CD4-positive, alpha-beta T cell (primary cell): ENCODE measurements around the gene GRM4. TPM values are rescaled to one million over a fixed set of nuclear protein-coding genes. Genes with fewer than 3 reads are reported as not detected.

Experiments used
- ATAC-seq: fragments of 200-7000 bp; cut with Tn5 transposase; one replicate; pipeline ENCODE4 v1.10.0; 2022; ENCODE audit warnings: mild to moderate bottlenecking; ENCODE audit not compliant: poor library complexity
- CTCF ChIA-PET: fragments of 350-600 bp; sonication (Branson Sonifier 250); formaldehyde crosslinking; loops from one replicate; lab custom pipeline; 2021; ENCODE audit warnings: antibody characterized with exemption, inconsistent platforms; lab: Charles Lee
- POLR2A ChIA-PET: fragments of 350-600 bp; sonication (Branson Sonifier 250); formaldehyde crosslinking; loops from one replicate; lab custom pipeline; 2021; ENCODE audit warnings: antibody characterized with exemption, inconsistent platforms; lab: Charles Lee
- DNase-seq, 14 experiments: peaks; one replicate each; pipeline ENCODE4 v3.0.0-alpha.2; 2013 to 2020; ENCODE audit warnings: mixed read lengths in 2 of 14
- H3K27ac ChIP-seq, 2 donors: one replicate each; pipeline versions ENCODE4 v1.5.1 to v1.7.0; 2013; ENCODE audit warnings: low read length in 2 of 2, low read depth in 1 of 2, mild to moderate bottlenecking in 1 of 2
- H3K27me3 ChIP-seq, 2 experiments: 1 replicate in 1 of 2; 2 replicates in 1 of 2; pipeline versions ENCODE4 v1.6.1 to v1.7.0; 2013; ENCODE audit warnings: low read length in 2 of 2, control low read depth in 1 of 2, mild to moderate bottlenecking in 1 of 2, moderate library complexity in 1 of 2; ENCODE audit not compliant: insufficient read depth in 2 of 2, control insufficient read depth in 1 of 2
- H3K36me3 ChIP-seq: one replicate; pipeline ENCODE4 v1.6.1; 2013; ENCODE audit warnings: low read length, control low read depth; ENCODE audit not compliant: insufficient read depth
- H3K4me1 ChIP-seq: one replicate; pipeline ENCODE4 v1.6.1; 2013; ENCODE audit warnings: low read length, control low read depth; ENCODE audit not compliant: insufficient read depth
- H3K4me3 ChIP-seq: one replicate; pipeline ENCODE4 v1.5.1; 2013; ENCODE audit warnings: mild to moderate bottlenecking, low read length, moderate library complexity
- H3K9me3 ChIP-seq, 2 experiments: 1 replicate in 1 of 2; 2 replicates in 1 of 2; pipeline versions ENCODE4 v1.6.1 to v1.7.0; 2013; ENCODE audit warnings: low read length in 2 of 2, mild to moderate bottlenecking in 2 of 2, control low read depth in 1 of 2, moderate library complexity in 1 of 2; ENCODE audit not compliant: control insufficient read depth in 1 of 2, insufficient read depth in 1 of 2
- H3K27ac Mint-ChIP-seq: one replicate; pipeline ENCODE4 v1.8.0; 2020; ENCODE audit warnings: mixed read lengths
- H3K27me3 Mint-ChIP-seq: one replicate; pipeline ENCODE4 v1.8.0; 2021; ENCODE audit warnings: mixed read lengths
- H3K36me3 Mint-ChIP-seq: one replicate; pipeline ENCODE4 v1.8.0; 2021; ENCODE audit warnings: low read depth, mixed read lengths
- H3K4me1 Mint-ChIP-seq: one replicate; pipeline ENCODE4 v1.8.0; 2021; ENCODE audit warnings: low read depth, mixed read lengths
- H3K4me3 Mint-ChIP-seq: one replicate; pipeline ENCODE4 v1.8.0; 2020; ENCODE audit warnings: mild to moderate bottlenecking, mixed read lengths
- H3K9me3 Mint-ChIP-seq: one replicate; pipeline ENCODE4 v1.8.0; 2020; ENCODE audit warnings: mixed read lengths
- CTCF ChIP-seq: fragments of 200-600 bp; IDR thresholded peaks from one replicate; pipeline ENCODE4 v1.8.0; 2022; ENCODE audit warnings: antibody characterized with exemption, mild to moderate bottlenecking
- intact Hi-C, 2 experiments: fragments of 100-400 bp; cut with DNase I in 1 of 2; cut with micrococcal nuclease in 1 of 2; formaldehyde crosslinking; loops; one replicate each; pipeline versions ENCODE4 v1.15.1 to v1.9.0; 2023 to 2025; cut with DNase I, micrococcal nuclease
- total RNA-seq, 174 experiments: library from RNA in 2 of 174; stranded (reverse) in 2 of 174; gene quantifications; one replicate each; pipeline ENCODE4 v1.2.3 and lab custom pipeline; 2021 to 2026

The GRM4 gene
- total RNA-seq, 2 experiments from 2014 or later: 0.08 TPM; not detected in 1

DNA sequence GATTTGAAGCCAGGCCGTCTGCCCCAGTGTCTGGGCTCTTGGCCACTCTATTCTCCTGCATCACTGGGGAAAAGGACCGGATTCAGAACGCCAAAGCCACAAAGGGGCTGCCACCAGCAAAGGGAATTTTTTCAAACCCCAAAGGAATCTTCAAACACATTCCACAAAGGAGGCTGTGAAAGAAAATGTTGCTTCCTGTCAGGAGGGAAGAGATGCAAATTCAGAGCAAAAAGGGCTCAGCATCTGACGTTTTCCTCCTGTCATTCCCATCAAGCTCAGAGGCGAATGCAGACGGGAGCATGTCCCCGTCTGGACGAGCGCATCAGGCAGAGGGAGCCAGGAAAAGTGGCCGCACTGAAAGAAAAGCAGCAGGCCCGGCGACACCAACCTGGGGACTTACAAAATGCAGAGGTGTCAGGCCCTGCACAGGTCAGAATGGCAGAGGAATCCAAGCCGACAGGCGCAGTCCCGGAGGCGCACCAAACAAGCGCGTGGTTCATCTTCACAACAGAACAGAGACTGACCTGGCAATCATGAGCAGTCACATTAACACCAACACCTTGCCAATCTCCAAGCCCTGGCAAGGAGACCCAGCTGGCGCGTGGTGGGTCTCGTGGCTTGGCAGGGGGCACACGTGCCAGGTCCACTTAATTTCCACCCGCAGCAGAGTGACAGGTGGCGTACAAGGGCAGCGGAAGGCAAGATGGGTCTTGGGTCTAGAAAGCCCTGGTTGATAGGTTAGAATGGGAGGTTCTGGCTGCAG is 62.8 kb downstream of the GRM4 start:
- Mint-ChIP-seq H3K27me3 (no peaks in the 10 kb centered on the region), H3K27ac (no peak overlapping the region), H3K4me1 (no peaks in the 10 kb centered on the region), H3K9me3 (no peaks in the 10 kb centered on the region), H3K36me3 (no peaks in the 10 kb centered on the region), H3K4me3 (no peak overlapping the region)
- DNase-seq: no peak
- Histone ChIP-seq H3K9me3 (no peaks in the 10 kb centered on the region), H3K27ac (no peak overlapping the region), H3K4me1 (no peaks in the 10 kb centered on the region), H3K36me3 (no peaks in the 10 kb centered on the region), H3K27me3 (no peaks in the 10 kb centered on the region), H3K4me3 (no peak overlapping the region)
- intact Hi-C loops: no loop called here
- no peak for TF ChIP-seq CTCF
- ATAC-seq: no peak
- ChIA-PET CTCF (no interaction called here), POLR2A (no interaction called here)

DNA sequence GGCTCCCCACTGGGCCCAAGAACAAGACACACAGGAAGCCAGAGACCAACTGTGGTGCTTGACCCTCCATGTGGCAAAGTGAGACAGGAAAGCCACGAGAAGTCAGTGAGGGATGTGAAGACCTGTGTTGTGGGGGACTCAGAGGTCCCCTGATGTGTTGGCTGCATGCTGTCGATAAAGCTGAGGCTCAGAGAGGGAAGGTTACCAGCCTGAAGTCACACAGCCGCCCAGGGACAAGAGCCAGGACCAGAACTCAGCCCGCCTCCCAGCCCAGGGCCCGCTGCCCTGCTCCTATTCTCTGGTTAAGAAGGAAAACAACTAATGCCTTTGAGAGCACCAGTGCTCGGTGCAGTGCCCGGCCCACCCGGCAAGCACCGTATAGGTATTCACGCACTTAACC is 63.5 kb downstream of the GRM4 start:
- DNase-seq (no peak), ATAC-seq (no peak)
- intact Hi-C loops: no loop called here
- Mint-ChIP-seq H3K27ac (no peak overlapping the region), H3K27me3 (no peaks in the 10 kb centered on the region), H3K9me3 (no peaks in the 10 kb centered on the region), H3K4me3 (no peak overlapping the region), H3K36me3 (no peaks in the 10 kb centered on the region), H3K4me1 (no peaks in the 10 kb centered on the region)
- TF ChIP-seq CTCF: no peak
- no peaks in the 10 kb centered on the region for H3K9me3 ChIP-seq
- no peak overlapping the region for H3K27ac ChIP-seq
- H3K4me3 ChIP-seq: no peak overlapping the region
- H3K4me1 ChIP-seq: no peaks in the 10 kb centered on the region
- H3K27me3 ChIP-seq: no peaks in the 10 kb centered on the region
- POLR2A ChIA-PET: no interaction called here
- CTCF ChIA-PET: no interaction called here
- H3K36me3 ChIP-seq: no peaks in the 10 kb centered on the region

- H3K36me3 ChIP-seq: no peaks in the 10 kb centered on the region
- Mint-ChIP-seq H3K4me1 (no peaks in the 10 kb centered on the region), H3K4me3 (no peak overlapping the region)
Measured at GRCh38 chr6:34080357-34080756, 65.5 kb downstream of the GRM4 start.

More at GRCh38 chr6:34080357-34080756, 65.5 kb downstream of the GRM4 start:
- Mint-ChIP-seq H3K27me3 (no peaks in the 10 kb centered on the region), H3K27ac (no peak overlapping the region), H3K9me3 (no peaks in the 10 kb centered on the region), H3K36me3 (no peaks in the 10 kb centered on the region)
- no peak for DNase-seq
- no peaks in the 10 kb centered on the region for H3K27me3 ChIP-seq
- TF ChIP-seq CTCF: no peak
- no peaks in the 10 kb centered on the region for H3K4me1 ChIP-seq
- no peak overlapping the region for H3K4me3 ChIP-seq
- H3K27ac ChIP-seq: no peak overlapping the region
- CTCF ChIA-PET: no interaction called here
- POLR2A ChIA-PET: no interaction called here
- no peaks in the 10 kb centered on the region for H3K9me3 ChIP-seq
- intact Hi-C loops: no loop called here
- no peak for ATAC-seq
